ENCODE results near the gene SELENOF.
A peak's percentile ranks its signal among the peaks of the same experiment; 100 is the strongest.

The SELENOF gene

DNA sequence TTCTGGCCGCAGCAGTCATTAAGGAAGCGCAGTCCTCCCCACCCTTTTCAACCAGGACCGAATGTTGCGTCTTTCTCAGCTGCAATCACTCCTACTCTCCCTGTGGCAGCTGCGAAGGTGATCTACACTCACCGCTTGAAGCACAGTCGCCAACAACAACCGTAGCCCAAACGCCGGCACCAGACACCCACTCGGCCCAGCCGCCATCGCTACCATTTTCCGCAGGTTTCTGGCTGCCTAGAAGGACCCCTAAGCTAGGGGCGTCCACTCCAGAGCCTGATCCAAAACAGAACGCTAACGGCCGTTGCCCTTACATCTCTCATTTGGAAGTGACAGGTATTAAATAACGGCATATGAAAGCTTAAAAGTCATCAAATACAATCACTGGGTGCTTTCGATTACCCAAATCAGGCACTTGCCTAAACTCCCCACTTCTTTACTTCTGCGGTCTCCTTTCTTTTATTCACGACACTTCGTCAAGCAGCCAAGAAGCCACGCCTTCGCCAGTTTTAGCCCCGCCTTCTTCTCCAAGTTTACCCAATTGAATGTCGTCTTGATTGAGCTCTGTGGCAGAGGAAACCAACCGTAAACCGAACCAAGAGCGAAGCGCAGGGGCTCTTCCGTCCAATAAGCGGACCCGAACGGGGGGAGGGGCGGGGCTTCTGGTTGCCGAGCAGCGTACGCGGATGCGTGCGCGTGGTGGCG is at the start of gene SELENOF:
Gene SELENOF, minus strand, starts transcription at position 231 of the 705 bp plus-strand sequence. Its CDS starts 15 bp downstream, at position 216.
- DNase-seq (ENCODE audit: low read depth) = peak; percentile 100

DNA sequence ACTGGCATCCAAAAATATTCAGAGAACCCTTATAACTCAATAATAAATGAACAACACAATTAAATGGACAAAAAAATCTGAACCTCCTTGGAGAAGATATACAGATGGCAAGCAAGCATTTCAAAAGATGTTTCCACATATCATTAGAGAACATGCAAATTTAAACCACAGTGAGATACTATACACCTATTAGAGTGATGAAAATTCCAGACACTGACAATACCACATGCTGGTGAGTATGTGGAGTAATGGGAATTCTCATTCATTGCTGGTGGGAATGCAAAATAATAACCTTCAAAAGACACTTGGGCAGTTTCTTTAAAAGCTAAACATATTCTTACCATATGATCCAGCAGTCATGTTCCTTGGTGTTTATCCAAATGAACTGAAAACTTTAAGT is 46.6 kb upstream of the SELENOF start:
- no peak for DNase-seq (ENCODE audit: low read depth)

DNA sequence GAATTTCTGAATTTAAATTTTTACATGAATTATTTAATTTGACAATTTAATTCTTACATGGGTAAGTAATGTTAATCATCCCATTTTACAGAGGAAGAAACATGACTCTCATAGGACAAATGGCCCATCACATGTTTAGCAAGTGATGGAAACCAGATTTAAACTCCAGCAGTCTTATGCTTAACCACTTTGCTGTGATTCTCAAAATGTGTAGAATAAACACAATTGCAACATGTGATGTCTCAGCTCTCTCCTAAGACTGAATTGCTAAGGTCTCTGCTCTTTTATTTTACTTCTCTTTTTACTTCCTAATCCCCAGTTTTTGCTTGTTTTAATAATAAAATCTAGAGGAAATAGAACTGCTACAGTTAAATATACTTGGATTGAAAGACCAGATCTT is 43.3 kb upstream of the SELENOF start:
- no peak for DNase-seq (ENCODE audit: low read depth)

DNA sequence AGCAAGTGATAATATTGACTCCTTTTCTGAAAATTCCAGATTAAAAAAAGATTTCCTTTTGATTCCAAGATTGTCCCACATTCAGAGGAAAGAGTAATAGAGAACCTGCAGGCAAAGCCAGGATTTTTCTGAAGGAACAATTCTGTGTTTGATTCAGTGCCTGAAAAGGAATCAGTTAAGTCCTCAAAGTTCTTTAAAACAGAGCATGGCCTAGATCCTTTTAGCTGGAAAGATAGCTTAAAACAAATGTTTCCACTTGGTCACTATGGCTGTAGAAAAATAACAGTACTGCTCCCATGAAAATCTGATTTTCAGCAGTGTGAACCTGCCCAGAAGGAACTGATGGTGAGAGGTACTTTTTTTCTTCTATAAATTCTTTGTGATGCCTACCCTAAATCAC is 42.3 kb upstream of the SELENOF start:
- DNase-seq (ENCODE audit: low read depth) = no peak

DNA sequence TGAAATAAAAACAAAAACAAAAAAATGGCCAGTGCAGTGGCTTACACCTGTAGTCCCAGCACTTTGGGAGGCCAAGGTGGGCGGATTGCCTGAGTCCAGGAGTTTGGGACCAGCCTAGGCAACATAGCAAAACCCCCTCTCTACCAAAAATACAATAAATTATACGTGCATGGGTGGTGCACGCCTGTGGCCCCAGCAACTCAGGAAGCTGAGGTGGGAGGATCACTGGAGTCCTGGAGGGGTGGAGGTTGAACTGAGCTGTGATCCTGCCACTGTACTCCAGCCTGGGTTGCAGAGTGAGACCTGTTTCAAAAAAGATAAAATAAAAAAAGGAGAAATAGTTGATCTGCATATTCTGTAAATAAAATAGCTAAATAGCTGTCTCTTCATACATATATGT is 41.8 kb upstream of the SELENOF start:
- no peak for DNase-seq (ENCODE audit: low read depth)

DNA sequence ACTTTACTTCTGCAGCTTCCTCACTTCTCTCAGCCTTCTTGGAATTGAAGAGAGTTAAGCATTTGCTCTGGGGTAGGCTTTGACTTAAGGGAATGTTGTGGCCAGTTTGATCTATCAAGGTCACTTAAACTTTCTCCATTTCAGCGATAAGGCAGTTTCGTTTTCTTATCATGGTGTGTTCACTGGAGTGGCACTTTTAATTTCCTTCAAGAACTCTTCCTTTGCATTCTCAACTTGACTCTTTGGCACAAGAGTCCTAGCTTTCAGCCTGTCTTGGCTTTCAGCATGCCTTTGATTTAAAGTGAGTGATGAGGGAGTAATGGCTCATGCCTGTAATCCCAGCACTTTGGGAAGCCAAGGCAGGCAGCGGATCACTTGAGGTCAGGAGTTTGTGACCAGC is 39.2 kb upstream of the SELENOF start:
- DNase-seq (ENCODE audit: low read depth) = no peak

DNA sequence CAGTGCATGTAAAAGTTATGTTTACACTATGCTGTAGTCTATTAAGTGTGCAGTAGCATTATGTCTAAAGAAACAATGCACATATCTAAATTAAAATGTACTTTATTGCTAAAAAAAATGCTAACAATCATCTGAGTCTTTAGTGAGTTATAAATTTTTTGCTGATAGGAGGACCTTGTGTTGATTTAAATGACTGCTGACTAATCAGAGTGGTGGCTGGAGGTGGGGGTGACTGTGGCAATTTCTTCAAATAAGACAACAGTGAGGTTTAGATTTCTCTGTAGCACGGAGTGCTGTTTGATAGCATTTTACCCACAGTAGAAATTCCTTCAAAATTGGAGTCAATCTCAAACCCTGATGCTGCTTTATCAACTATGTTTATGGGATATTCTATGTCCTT is 37.5 kb upstream of the SELENOF start:
- DNase-seq (ENCODE audit: low read depth) = no peak

DNA sequence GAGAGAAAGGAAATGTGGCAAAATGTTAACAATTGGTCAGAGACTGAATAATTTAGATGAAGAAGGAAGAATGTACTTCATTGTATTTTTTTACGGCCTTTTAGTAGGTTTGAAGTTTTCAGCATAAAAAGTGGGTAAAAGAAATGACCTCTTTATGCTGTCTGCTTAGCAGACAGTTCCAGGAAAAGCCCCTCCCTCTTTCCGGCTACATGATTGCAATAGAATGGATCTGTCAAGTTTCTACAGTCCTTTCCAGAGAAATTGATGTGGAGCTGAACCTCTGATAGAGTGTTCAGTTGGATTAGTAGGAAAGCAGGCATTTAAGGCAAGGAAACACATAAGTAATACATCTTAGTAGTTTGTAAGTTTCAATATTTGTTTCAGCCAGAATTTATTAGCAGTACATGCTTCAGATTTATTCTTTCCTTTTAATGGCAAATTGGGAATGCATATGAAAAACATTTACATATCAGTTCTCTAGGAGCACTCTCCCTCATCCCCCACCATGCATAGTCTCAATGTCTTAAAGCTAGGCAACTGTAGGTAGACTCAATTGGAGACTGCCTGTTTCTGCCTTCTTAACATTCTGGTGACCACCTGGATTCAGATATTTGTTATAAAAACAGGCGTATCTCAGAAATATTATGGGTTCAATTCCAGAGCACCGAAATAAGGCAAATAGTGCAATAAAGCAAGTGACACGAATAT is 36.9 kb upstream of the SELENOF start:
- no peak for DNase-seq (ENCODE audit: low read depth)

DNA sequence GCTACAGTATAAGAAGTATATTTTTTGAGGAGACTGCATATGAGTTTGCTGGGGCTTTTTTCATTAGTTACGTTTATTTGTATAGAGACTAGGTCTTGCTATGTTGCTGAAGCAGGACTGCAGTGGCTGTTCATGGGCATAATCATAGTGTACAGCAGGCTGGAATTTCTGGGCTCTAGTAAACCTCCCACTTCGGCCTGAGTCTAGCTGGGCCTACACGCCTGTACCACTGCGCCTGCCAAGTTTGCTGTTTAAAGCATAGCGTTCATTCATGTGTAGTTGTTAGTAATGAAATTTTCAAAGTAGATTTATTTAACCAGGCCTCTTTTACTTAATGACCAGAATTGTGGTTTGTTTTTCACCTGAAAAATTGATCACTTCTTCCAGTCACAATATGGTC is 34.3 kb upstream of the SELENOF start:
- DNase-seq (ENCODE audit: low read depth) = no peak

DNA sequence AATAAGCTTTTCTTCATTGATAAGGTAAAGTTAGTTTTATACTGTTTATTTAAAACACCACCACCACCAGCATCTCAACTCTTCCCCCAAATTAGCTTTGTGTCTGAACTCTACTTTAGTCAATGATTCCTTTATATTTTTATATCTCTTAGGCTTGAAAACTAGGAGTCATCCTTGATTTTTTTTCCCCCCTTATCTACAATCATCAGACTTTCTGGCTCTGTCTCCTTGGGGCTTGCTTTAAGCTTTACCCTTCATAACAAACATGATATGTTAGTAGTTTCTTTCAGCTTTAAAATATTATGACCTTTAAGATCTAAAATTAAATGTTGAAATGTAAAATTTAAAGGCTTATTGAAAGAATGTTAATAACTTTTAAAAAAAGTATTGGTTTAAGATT is 28.8 kb upstream of the SELENOF start:
- no peak for DNase-seq (ENCODE audit: low read depth)

DNA sequence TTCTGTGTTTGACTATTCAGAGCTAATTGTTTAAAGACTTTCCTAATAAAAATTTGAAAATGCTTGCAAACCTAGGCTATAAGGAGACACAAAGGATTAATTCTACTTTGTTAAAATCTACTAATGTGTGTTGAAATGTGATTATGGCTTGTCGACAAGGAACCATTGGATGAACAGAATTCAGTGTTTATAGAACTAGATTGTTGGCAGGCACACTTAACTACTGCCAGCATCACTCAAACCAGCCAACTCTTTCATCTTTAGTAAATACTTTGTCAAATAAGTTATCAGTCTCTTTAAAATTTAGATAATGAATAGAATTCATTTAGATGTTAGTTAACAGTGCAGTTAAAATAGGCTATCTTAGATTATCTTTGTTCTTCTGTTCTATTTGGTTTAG is 28.1 kb upstream of the SELENOF start:
- no peak for DNase-seq (ENCODE audit: low read depth)

DNA sequence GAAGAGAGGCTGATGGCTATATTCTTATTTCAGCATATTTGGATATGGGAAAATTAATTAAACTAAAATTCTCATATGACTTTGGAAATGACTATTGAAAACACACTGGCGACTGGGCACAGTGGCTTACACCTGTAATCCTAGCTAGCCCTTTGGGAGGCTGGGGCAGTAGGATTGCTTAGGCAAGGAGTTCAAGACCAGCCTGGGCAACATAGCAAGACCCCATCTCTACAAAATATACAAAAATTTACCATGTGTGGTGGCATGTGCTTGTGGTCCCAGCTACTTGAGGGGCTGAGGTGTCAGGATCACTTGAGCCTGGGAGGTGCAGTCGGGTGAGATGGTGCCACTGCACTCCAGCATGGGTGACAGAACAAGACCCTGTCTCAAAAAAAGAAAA is 26.7 kb upstream of the SELENOF start:
- no peak for DNase-seq (ENCODE audit: low read depth)

DNA sequence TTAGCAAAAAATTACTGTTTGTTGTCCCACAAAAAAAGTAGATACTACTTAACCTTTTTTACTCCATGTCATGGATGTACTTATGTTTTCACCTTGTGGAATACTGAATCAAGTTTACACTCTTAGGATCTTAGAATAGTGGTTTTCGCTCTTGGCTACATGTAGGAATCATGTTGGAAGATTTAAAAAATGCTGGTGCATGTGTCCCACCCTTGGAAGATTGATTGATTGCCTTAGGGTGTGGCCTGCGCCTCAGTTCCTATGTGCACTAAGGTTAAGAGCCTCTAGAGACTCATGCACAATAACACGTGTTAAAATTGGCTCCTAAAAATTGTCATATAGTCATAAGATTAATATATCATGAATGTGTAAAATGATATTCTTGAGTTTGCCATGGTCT is 25.5 kb upstream of the SELENOF start:
- DNase-seq (ENCODE audit: low read depth) = no peak

DNA sequence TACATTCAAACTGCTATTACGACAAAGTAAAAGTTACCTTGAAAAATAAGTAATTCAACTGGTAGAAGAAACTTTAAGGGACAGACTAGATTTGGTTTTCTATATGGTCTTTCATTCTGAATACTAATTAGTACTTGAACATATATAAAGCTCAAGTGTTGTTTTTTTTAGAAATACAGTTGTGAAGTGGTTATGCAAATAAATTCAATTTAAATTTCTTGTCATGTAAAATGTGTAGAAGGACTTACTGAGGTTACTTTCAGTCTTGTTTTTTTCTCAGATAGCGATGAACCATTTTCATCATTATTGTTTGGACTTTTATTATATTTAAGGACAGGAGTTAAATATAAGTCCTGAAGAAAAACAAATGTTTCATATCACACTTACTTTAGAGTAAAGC is 24.9 kb upstream of the SELENOF start:
- no peak for DNase-seq (ENCODE audit: low read depth)

DNA sequence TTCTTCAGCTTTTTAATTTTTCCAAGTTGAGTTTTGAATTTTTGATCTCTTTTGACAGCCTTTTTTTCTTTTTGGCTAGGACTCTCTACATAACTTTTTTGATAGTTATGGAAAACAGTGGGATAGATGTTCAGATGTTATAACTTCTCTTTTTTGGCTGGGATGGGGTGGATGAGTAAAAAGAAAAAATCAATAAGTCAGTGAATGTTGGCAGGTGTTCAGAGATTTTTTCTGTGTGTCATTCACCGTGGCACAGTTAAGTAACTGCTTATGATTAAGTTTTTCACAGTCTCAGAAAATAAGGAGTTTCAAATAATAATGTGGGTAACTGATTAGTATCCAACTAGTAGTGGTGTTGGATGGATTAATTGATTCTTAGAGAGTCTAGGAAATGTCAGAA is 24.5 kb upstream of the SELENOF start:
- DNase-seq (ENCODE audit: low read depth) = no peak

DNA sequence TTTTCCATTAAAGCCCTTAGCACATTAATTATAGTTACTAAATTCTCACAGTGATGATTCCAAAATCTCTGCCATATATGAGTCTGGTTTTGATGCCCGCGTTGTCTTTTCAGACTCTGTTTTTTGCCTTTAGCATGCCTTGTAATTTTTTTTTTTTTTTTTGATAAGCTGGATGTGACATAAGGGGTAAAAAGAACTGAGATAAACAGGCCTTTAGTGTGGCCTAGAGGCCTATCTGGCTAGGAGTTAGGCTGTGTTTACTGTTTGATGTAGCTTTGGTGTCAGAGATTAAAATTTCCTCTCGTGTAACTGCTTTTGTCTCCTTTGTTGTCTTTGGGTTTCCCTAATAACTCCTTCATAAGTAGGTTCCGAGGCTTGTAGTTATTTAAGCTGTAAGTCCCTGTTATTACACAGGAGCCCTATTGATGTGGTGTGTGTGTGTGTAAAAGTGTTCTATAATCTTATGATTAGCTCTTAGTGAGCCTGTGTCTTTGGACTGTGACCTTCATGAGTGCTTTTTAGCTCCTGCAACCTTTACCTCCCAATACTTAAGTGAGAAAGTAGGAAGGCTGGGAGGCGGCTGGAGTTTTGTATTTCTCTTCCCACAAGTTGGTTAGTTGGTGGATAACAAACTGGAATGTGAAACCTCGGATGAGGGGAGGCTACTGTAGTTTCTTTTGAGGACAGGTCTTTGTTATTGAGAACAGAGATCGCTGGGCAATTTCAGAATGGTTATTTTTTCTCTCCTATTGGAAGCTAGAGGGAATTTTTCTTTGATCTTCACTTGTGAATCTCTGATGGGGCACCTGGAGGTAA is 19.8 kb upstream of the SELENOF start:
- DNase-seq (ENCODE audit: low read depth) = no peak

DNA sequence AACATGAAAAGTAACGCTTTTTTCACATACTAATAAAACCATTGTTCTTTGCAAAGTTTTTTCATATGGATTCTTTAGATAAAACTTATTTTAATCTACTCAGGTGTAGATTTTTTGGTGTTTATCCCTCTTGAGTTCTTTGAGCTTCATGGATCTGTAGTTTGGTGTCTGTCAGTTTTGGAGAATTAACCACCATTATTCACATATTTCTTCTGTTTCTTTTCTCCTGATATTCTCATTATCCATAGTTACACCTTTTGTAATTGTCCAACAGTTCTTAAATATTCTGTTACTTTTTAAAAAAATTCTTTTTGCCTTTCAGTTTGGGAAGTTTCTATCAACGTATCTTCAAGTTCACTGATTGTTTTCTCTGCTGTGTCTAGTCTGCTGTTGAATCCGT is 19.1 kb upstream of the SELENOF start:
- no peak for DNase-seq (ENCODE audit: low read depth)

DNA sequence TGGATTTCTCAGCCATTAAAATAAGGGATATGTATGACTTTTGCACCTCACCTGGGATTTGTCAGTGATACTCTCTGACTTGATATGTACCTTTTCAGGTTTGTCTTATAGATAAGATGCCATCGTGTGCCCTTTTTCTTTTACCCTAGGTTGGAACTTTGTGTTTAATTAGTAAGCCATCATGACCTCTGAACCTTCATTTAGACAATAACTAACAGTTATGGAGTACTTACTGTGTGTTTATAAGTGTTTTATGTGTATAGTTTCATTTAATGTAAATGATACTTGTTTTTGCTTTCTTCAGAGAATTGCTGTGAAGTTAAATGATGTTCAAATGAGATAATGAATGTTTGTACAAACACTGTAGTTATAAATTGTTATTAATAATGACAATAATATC is 14.9 kb upstream of the SELENOF start:
- DNase-seq (ENCODE audit: low read depth) = no peak

DNA sequence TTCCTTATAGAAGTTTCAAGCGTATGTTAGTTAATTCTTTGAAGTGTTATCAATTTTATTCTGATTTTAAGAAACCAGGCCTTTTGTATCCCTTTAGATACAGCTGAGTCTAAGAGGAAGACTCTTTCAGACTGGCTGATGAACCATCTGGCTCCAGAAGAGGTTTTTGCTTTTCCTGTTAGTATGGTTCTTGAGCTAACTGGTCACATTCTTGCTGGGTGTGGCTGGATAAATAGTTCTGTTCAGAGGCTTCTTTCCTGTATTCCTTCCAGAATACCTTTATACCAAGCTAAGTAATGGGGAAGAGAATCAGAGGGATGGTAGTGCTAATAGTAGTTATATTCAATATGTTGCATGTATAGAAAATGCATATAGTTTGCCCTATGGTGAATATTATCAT is 13.0 kb upstream of the SELENOF start:
- no peak for DNase-seq (ENCODE audit: low read depth)

DNA sequence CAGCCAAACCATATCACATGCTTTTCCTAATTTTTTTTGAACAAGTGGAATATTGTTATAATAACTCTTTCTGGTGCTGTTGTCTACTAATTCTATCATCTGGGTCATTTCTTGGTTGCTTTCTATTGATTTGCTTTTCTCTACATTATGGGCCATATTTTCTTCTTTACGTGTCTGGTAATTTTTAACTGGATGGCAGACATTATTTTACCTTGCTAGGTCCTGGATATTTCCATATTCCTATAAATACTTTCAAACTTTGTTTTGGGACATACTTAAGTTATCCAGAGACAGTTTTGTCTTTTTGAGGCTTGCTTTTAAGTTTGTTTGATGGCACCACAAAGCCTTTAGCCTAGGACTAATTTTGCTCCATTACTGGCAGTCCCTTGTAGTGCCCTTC is 11.8 kb upstream of the SELENOF start:
- DNase-seq (ENCODE audit: low read depth) = no peak

DNA sequence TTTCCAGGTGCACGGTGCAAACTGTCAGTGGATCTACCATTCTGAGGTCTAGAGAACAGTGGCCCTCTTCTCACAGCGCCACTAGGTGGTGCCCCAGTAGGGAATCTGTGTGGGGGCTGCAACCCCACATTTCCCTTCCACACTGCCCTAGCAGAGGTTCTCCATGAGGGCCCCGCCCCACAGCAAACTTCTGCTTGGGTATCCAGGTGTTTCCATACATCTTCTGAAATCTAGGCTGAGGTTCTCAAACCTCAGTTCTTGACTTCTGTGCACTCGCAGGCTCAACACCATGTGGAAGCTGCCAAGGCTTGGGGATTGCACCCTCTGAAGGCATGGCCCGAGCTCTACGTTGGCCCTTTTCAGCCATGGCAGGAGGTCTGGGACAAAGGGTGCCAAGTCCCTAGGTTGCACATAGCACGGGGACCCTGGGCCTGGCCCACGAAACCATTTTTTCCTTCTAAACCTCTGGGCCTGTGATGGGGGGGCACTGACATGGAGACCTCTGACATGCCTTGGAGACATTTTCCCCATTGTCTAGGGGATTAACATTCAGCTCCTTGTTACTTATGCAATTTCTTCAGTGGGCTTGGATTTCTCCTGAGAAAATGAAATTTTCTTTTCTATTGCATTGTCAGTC is 10.5 kb upstream of the SELENOF start:
- no peak for DNase-seq (ENCODE audit: low read depth)

DNA sequence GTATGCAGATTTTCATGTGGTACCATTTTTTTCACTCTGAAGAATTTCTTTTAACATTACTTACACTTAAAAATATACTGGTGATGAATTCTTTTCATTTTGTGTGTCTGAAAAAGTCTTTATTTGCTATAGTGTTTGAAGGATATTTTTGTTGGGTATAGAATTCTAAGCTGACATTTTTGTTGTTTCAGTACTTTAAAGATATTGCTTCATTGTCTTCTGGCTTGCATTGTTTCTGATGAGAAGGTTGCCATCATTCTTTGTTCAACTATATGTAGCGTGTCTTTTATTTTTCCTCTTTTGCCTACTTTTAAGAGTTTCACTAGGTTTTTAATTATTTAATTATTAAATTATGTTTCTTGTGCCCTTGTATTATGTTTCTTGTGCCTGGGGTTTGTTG is 8.5 kb upstream of the SELENOF start:
- DNase-seq (ENCODE audit: low read depth) = no peak

DNA sequence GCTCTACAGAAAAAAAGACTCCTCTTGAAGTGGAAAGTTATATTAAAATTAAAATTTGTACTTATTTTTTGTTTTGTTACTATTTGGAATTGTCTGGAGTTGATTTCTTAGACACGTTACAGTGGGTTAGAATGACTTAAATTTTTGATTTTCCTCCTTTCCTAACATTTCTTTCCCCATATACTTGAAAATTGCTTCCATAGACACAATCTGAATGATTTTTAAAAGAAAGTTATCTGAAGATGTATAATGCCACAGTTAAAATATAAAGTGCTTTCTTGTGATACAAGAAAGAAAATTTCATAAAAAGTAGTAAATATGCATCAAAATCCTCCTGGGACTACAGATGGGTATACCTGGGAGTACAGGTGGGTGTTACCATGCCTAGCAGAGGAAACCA is 2.8 kb upstream of the SELENOF start:
- DNase-seq (ENCODE audit: low read depth) = no peak
